GM12873 (cell line): ENCODE results near the gene CHD6.

ENCODE experiments used
- TF ChIP-seq, protein P1 (sequence below): IDR thresholded peaks from 2 replicates; pipeline ENCODE4 v1.5.1; 2012; ENCODE audit warnings: low read depth, mild to moderate bottlenecking, moderate library complexity, low read length, control low read depth; ENCODE audit not compliant: insufficient read depth; ENCODE audit errors: missing control alignments

Gene CHD6

DNA sequence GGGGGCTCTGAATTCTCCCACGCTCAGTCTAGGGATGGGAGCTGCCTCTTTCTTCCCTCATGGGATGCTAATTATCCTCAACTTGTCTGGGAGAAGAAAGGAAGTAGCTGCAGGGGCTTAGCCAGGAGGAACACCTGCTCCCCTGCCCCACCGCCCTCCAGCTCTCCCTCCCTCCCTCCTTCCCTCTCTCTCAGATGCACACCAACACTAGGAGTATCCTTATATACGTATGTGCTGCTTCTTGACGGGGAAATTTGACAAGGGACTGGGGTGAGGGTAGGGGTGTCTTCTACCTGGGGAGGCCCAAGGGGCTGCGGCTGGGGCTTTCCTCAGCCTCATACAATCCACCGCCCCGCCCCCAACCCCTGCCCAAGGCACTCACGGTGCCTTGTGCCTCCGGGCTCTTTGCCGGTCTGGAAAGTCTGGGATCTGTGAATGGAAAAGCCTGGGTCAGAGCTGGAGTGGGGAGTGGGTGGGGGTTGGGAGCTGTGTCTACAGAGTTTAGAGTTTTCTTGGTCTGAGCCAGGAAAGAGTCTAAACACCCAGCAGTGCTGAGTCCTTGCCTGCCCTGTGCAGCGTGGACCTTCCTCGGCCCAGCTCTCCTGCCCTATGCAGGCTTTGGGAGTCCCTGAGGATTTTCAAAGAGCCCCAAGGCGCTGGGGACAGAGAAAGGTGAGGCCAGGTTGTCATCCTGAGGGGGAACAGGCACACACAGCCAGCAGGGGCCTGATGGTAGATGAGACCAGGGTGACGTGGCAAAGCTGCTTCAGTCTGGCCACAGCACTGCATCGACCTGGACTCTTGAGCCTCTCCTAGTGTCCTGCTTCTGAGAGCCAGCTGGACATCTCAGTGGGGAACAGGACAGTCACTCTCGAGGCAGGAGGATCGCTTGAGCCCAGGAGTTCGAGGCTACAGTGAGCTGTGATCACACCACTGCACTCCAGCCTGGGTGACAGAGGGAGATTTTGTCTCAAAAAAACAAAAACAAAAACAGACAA lies 222.2 kb downstream of the CHD6 start:
- TF ChIP-seq, protein P1, sequence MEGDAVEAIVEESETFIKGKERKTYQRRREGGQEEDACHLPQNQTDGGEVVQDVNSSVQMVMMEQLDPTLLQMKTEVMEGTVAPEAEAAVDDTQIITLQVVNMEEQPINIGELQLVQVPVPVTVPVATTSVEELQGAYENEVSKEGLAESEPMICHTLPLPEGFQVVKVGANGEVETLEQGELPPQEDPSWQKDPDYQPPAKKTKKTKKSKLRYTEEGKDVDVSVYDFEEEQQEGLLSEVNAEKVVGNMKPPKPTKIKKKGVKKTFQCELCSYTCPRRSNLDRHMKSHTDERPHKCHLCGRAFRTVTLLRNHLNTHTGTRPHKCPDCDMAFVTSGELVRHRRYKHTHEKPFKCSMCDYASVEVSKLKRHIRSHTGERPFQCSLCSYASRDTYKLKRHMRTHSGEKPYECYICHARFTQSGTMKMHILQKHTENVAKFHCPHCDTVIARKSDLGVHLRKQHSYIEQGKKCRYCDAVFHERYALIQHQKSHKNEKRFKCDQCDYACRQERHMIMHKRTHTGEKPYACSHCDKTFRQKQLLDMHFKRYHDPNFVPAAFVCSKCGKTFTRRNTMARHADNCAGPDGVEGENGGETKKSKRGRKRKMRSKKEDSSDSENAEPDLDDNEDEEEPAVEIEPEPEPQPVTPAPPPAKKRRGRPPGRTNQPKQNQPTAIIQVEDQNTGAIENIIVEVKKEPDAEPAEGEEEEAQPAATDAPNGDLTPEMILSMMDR, result no peak

DNA sequence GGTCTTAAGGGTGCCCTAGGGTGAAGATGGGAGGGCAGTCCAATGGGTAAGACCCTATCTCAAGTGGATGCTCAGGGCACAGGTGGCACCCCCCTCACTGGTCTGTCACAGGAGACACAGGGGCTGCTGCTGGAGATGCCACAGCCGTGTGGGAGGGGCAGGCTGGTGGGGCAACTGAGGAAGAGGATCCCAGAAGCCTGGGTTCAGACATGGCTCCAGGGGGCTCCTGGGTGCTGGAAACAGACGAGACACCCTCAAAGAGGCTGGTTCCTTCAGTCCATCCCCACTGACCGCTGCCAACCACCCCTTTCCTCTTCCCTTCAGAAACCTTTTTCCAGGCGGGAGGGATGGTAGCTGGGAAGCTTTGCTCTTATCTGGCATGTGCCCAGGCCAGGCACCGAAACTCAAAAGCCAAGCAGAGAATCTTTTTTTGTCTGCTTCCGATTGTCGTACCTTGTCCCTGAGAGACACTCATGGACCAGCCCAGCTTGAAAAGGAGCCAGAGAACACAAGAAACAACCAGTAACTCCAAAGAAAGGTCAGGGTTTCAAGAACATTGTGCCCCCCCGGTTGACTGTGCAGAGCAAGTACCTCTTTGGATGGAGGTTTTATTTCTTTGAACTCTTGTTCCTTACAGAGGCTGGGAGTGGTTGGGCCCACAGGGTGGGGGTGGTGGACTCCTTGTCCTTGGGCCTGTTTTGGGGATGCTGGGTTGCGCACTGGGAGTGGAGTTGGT lies 223.1 kb downstream of the CHD6 start:
- TF ChIP-seq, protein P1, result no peak

DNA sequence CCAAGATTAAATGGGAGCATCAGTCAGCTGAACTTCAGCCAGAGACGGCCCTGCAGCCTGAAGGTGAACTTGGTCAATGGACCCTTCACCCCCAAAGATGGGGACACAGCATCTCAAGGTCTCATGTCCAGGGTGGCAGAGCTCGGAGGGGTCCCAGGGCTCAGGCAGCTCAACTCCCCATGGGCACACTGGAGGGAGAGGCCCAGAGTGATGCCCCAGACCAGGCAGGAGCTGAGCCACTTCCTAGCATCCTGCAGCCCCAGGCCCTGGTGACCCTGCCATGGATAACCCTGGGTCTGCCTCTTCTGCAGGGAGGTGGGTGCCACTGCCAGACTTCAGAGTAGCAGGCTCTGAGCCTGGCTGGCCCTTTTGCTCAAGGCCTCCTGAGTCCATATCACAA lies 224.1 kb downstream of the CHD6 start:
- TF ChIP-seq, protein P1, result no peak

DNA sequence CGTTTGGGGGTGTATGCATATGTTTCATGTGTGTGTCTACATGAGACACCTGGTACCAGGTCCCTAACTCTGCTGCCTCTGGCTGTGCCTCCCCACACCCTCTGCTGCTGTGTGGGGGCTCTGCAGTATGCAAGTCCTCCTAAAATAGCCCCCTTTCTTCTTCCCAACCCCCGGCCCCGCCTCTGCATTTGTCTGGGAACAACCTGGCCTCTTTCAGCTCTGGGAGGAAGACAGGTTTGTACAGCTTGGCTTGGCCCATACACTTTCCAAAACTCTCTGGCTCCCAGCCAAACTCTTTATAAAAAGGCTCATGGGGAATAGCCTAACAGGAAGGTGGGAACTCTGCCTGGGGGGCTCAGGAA lies 224.5 kb downstream of the CHD6 start:
- TF ChIP-seq, protein P1, result no peak

DNA sequence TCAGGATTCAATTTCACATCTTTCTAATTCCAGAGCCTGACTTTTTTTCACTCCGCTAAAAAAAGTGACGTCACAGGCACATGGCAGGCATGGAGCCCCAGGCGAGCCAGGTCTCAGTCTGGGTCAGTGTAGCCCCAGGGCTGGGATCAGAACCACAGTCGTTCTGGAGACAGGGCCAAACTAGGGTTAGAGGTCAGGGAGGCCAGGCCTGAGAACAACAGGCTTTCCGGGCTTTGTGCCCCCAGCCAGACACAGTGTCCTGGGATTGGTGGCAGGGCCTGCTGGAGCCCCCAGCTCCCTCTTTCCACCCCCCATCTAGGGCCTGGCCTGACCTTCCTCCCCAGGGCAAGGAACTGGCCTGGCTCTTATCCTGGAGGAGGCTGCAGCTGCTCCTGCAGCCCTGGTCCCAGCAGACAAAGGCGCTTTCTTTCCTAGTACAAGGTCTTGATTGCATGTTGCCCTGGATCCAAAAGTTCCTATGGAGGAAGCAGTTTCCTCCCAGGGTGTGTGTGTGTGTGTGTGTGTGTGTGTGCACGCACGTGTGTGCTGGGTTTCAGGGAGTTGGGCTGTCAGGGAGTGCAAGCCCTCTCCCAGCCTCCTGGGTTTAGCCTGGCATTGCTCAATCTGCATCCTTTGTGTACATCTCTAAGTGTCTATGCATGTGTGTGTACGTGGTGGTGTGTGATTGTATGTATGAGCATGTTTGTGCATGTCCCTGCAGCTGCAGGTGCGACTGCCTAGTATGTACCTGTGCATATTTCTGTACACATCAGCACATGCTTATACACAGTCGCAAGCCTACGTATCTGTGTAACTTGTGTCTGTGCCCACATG lies 225.1 kb downstream of the CHD6 start:
- TF ChIP-seq, protein P1, result no peak

DNA sequence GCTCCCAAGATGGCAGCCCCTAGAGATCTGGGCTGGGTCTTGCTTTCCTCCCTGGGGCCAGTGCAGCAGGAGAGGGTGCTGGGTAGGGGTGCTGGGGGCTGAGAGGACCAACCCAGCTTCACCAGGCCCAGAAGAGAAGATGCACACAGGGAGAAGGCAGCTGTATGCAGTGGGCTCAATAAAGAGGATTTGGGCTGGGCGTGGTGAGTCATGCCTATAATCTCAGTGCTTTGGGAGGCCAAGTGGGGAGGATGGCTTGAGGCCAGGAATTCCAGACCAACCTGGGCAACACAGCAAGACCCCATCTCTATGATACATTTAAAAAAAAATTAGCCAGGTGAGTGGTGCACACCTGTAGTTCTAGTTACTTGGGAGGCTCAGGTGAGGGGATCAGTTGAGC lies 225.9 kb downstream of the CHD6 start:
- TF ChIP-seq, protein P1, result no peak

DNA sequence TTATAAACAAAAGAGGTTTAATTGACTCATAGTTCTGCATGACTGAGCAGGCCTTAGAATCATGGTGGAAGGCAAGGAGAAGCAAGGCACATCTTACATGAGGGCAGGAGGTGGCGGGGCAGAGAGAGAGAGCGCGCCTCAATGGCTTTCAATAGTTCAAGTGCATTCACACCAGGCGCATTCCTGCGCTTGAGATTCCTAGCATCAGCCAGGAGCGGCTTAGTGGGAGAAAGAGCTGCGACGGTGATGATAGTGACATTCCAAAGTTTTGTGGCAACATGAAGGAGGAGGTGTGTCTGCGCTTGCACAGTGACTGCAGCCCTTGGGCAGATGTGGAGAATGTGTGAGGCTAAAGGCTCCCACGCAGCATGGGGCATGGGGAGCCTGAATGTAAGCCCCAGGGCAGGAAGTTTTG lies 226.6 kb downstream of the CHD6 start:
- TF ChIP-seq, protein P1, result no peak
